Suprapubic skin (tissue), 4 donors: Measurements from ENCODE around the gene NOS3. TPM values are rescaled to one million over a fixed set of nuclear protein-coding genes. Genes with fewer than 3 reads are reported as not detected.

ENCODE experiments used
- DNase-seq, 2 donors: peaks; one replicate each; pipeline ENCODE4 v3.0.0-alpha.2; 2019; ENCODE audit warnings: low spot score in 2 of 2
- H3K27ac ChIP-seq: fragments of 200-600 bp; sonication (generic); one replicate; pipeline ENCODE4 v1.5.1; 2019
- H3K27me3 ChIP-seq: fragments of 200-600 bp; sonication (generic); one replicate; pipeline ENCODE4 v1.5.1; 2019
- H3K36me3 ChIP-seq: fragments of 200-600 bp; sonication (generic); one replicate; pipeline ENCODE4 v1.5.1; 2019
- H3K4me1 ChIP-seq: fragments of 200-600 bp; sonication (generic); one replicate; pipeline ENCODE4 v1.5.1; 2019
- H3K4me3 ChIP-seq: fragments of 200-600 bp; sonication (generic); one replicate; pipeline ENCODE4 v1.5.1; 2019; ENCODE audit warnings: mild to moderate bottlenecking
- H3K9me3 ChIP-seq: fragments of 200-600 bp; sonication (generic); one replicate; pipeline ENCODE4 v1.5.1; 2019
- EP300 ChIP-seq: sonication (generic); formaldehyde crosslinking; IDR thresholded peaks from one replicate; pipeline ENCODE4 v1.6.1; 2017; ENCODE audit warnings: antibody characterized with exemption
- POLR2A ChIP-seq, 2 donors: fragments of 450-650 bp; IDR thresholded peaks; one replicate each; pipeline ENCODE4 v1.6.1; 2017; ENCODE audit warnings: antibody characterized with exemption in 2 of 2, mild to moderate bottlenecking in 2 of 2, moderate library complexity in 2 of 2
- POLR2AphosphoS5 ChIP-seq, 3 donors: sonication (generic); formaldehyde crosslinking; IDR thresholded peaks; one replicate each; pipeline ENCODE4 v1.6.1; 2017; ENCODE audit warnings: antibody characterized with exemption in 3 of 3
- WGBS: methylation state at CpG from one replicate; pipeline ENCODE4 v1.1.5; 2018; 5-methylcytosine and 5-hydroxymethylcytosine counted together
- total RNA-seq, 4 donors: library from RNA; depleted of rRNA; stranded (reverse); fragments of >200 nt; gene quantifications; one replicate each; pipeline ENCODE4 v1.1.0, GENCODE V29; 2016
- TF ChIP-seq, protein P1 (sequence below), 2 donors: fragments of 200-600 bp in 1 of 2; fragments of 450-650 bp in 1 of 2; sonication (generic) in 1 of 2; IDR thresholded peaks; one replicate each; pipeline ENCODE4 v1.5.1; 2016 to 2019; ENCODE audit warnings: antibody characterized with exemption in 2 of 2, mild to moderate bottlenecking in 1 of 2, moderate library complexity in 1 of 2

The NOS3 gene
- total RNA-seq, 4 donors from 2014 or later = 2.6 to 10.9 (median 6.8) TPM

DNA sequence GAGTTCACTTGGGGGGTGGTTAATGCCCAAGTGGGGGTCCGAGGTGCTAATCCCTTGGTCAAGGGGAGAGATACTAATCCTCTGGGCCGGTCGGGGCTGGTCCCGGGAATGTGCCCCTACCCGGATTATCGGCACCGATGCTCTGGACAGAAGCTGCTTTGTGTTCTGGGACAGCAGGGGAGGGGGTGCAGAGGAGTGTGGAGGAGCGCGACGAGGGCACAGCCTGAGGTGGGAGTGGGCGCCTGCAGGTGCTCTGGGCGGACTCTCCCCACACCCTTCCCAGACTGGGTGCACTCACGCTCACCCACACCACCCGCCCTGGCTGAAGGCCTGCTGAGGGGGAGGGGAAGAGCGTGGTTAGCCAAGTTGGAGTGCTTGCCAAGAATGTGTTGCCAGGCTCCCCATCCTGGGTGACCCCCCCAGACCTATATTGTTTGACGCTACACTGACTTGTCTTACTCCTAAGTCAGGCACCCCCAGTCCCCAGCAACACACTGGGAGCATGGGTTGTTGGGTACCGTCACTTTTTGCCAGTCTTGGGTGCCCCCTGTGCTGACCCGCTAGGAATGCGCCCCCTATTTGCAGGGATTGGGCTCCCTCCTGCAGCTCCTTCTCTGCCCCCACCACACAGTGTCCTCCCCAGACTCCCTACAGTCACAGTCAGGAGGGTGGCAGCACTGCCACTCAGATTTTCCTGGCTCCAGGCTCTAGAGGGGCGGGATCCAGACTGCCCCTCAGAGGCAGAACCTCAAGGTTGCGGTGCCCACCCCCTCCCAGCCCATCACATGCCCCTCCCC, 69.8 kb downstream of the NOS3 start:
- Histone ChIP-seq H3K9me3 (no peaks in the 10 kb centered on the region), H3K36me3 (peaks cover 27% of the 10 kb centered on the region), H3K4me1 (peaks cover 65% of the 10 kb centered on the region), H3K27me3 (no peaks in the 10 kb centered on the region), H3K4me3 (peak overlapping the region; percentile 76), H3K27ac (peak overlapping the region; percentile 54)
- no peak for DNase-seq
- 11% methylated on average over 20 of the region's 21 CpGs for WGBS
- TF ChIP-seq EP300 = no peak
- no peak for TF ChIP-seq POLR2AphosphoS5 (IDR thresholded peaks at IDR 0.05)

GRCh38 chr7:151061213-151062110, 70.6 kb downstream of the NOS3 start:
- TF ChIP-seq, protein P1, sequence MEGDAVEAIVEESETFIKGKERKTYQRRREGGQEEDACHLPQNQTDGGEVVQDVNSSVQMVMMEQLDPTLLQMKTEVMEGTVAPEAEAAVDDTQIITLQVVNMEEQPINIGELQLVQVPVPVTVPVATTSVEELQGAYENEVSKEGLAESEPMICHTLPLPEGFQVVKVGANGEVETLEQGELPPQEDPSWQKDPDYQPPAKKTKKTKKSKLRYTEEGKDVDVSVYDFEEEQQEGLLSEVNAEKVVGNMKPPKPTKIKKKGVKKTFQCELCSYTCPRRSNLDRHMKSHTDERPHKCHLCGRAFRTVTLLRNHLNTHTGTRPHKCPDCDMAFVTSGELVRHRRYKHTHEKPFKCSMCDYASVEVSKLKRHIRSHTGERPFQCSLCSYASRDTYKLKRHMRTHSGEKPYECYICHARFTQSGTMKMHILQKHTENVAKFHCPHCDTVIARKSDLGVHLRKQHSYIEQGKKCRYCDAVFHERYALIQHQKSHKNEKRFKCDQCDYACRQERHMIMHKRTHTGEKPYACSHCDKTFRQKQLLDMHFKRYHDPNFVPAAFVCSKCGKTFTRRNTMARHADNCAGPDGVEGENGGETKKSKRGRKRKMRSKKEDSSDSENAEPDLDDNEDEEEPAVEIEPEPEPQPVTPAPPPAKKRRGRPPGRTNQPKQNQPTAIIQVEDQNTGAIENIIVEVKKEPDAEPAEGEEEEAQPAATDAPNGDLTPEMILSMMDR (IDR thresholded peaks at IDR 0.05) = no peak
- no peak for TF ChIP-seq POLR2AphosphoS5 (IDR thresholded peaks at IDR 0.05)
- TF ChIP-seq EP300 = no peak
- no peak for TF ChIP-seq POLR2A (IDR thresholded peaks at IDR 0.05)
- peak overlapping the region; percentile 76 for H3K4me3 ChIP-seq
- H3K4me1 ChIP-seq = peaks cover 64% of the 10 kb centered on the region
- no peaks in the 10 kb centered on the region for H3K27me3 ChIP-seq
- peaks cover 35% of the 10 kb centered on the region for H3K36me3 ChIP-seq
- no peak for DNase-seq
- 65% methylated on average over 25 of the region's 33 CpGs for WGBS
- peak overlapping the region; percentile 54 for H3K27ac ChIP-seq
- H3K9me3 ChIP-seq = no peaks in the 10 kb centered on the region

- Histone ChIP-seq H3K36me3 (peaks cover 41% of the 10 kb centered on the region), H3K4me3 (peak overlapping the region; percentile 35), H3K9me3 (no peaks in the 10 kb centered on the region), H3K4me1 (peaks cover 58% of the 10 kb centered on the region), H3K27ac (no peak overlapping the region), H3K27me3 (no peaks in the 10 kb centered on the region)
- no peak for DNase-seq
- WGBS = 81% methylated on average over 5 of the region's 11 CpGs
- TF ChIP-seq EP300 (no peak), POLR2A (IDR thresholded peaks at IDR 0.05) (no peak), POLR2AphosphoS5 (IDR thresholded peaks at IDR 0.05) (no peak)
- TF ChIP-seq, protein P1 (IDR thresholded peaks at IDR 0.05) = no peak
Measured at GRCh38 chr7:151062111-151062398, 71.2 kb downstream of the NOS3 start.

DNA sequence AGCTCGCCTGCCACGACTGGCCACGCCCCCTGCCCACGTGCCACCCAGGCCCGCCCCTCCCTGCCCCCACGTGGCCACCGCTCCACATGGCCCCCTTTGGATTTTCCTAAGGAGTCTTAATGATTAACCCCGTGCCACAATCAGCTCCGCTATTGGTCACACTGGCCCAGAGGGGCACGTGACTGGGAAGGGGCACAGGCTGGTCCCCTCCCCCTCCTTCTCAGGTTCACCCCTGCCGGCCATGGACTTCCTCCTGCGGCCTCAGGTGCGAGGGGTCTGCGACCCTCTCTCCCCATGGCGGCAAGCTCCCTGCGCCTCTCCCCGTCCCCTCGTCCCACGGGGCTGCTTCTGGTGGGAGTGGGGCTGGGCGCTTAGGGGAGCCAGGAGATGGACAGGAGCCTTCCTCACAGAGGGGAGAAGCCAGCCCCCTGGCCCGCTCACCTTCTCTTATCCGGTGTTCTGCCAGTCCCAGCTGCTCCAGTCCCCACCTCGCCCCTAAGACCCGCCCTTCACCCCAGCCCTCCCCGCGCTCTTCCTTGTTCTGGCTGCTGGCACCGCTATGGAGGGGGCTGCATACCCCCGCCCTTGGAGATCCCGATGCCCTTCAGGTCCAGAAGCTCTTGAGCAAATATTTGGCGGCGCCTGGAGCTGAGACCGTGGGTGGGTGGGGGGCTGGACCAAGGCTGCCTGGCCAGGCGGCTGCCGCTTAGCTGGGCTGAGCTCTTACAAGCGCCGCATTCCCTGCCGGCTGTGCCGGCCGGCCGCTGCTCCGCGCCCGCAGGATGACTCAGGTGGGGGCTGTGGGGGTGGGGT, 71.8 kb downstream of the NOS3 start:
- Histone ChIP-seq H3K27me3 (no peaks in the 10 kb centered on the region), H3K9me3 (no peaks in the 10 kb centered on the region), H3K4me1 (peaks cover 53% of the 10 kb centered on the region), H3K27ac (peak overlapping the region; percentile 72), H3K4me3 (peak overlapping the region; percentile 35), H3K36me3 (peaks cover 46% of the 10 kb centered on the region)
- DNase-seq = no peak
- WGBS = 57% methylated on average over 29 of the region's 43 CpGs
- no peak for TF ChIP-seq EP300
- TF ChIP-seq, protein P1 (IDR thresholded peaks at IDR 0.05) = no peak
- TF ChIP-seq POLR2A (IDR thresholded peaks at IDR 0.05) = no peak

GRCh38 chr7:151063212-151063561, 72.4 kb downstream of the NOS3 start:
- peaks cover 52% of the 10 kb centered on the region for H3K36me3 ChIP-seq
- no peaks in the 10 kb centered on the region for H3K27me3 ChIP-seq
- H3K9me3 ChIP-seq = no peaks in the 10 kb centered on the region
- peak overlapping the region; percentile 35 for H3K4me3 ChIP-seq
- TF ChIP-seq, protein P1 (IDR thresholded peaks at IDR 0.05) = no peak
- no peak for TF ChIP-seq POLR2AphosphoS5 (IDR thresholded peaks at IDR 0.05)
- no peak for TF ChIP-seq EP300
- no peak for TF ChIP-seq POLR2A (IDR thresholded peaks at IDR 0.05)
- DNase-seq = no peak
- WGBS = 19% methylated on average over 11 of the region's 11 CpGs
- H3K27ac ChIP-seq = peak overlapping the region; percentile 72
- peaks cover 52% of the 10 kb centered on the region for H3K4me1 ChIP-seq
